Measurements from ENCODE around the gene ARHGAP12.

DNA sequence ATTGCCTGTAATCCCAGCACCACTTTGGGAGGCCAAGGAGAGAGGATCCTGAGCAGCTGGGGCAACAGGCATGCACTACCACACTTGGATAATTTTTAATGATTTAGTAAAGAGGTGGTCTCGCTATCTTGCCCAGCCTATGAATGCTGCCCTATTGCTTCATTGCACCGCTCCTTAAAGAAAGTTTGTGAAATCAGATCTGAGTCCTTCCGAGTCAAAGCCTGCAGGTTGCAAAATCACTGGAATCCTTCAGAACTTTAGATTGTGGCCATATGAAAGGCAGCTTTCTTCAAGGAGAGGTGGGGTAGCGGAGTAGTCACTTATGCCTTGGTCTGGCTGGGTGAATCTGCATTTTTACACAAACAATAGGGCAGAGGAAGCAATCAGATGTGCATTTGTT lies 166.3 kb downstream of the ARHGAP12 start:
- TF ChIP-seq, protein P1, sequence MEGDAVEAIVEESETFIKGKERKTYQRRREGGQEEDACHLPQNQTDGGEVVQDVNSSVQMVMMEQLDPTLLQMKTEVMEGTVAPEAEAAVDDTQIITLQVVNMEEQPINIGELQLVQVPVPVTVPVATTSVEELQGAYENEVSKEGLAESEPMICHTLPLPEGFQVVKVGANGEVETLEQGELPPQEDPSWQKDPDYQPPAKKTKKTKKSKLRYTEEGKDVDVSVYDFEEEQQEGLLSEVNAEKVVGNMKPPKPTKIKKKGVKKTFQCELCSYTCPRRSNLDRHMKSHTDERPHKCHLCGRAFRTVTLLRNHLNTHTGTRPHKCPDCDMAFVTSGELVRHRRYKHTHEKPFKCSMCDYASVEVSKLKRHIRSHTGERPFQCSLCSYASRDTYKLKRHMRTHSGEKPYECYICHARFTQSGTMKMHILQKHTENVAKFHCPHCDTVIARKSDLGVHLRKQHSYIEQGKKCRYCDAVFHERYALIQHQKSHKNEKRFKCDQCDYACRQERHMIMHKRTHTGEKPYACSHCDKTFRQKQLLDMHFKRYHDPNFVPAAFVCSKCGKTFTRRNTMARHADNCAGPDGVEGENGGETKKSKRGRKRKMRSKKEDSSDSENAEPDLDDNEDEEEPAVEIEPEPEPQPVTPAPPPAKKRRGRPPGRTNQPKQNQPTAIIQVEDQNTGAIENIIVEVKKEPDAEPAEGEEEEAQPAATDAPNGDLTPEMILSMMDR (conservative IDR thresholded peaks at IDR 0.05), result no peak
- TF ChIP-seq EZH2 (IDR thresholded peaks at IDR 0.05; ENCODE audit: low read depth), result no peak
